SK-N-SH (cell line): ENCODE results near the gene APPL2.

Experiments
- CTCF ChIP-seq: fragments of 200-600 bp; sonication (generic); IDR thresholded peaks from 2 replicates; pipeline ENCODE4 v1.6.1; 2017; ENCODE audit warnings: antibody characterized with exemption, mild to moderate bottlenecking, moderate library complexity
- EZH2phosphoT487 ChIP-seq: fragments of 200-600 bp; sonication (generic); IDR thresholded peaks from 2 replicates; pipeline ENCODE4 v1.6.1; 2017; ENCODE audit warnings: low read depth, mixed run types, mild to moderate bottlenecking, antibody characterized with exemption, moderate library complexity, borderline replicate concordance
- JUND ChIP-seq: IDR thresholded peaks from 2 replicates; pipeline ENCODE4 v1.4.0; 2012
- POLR2AphosphoS5 ChIP-seq: IDR thresholded peaks from 2 replicates; pipeline ENCODE4 v1.6.1; 2012; ENCODE audit warnings: low read depth, low read length
- TAF1 ChIP-seq: IDR thresholded peaks from 2 replicates; pipeline ENCODE4 v1.6.1; 2012; ENCODE audit warnings: low read depth, mild to moderate bottlenecking, low read length, moderate library complexity, borderline replicate concordance
- TCF12 ChIP-seq: IDR thresholded peaks from 2 replicates; pipeline ENCODE4 v1.4.0; 2012
- YY1 ChIP-seq: IDR thresholded peaks from 2 replicates; pipeline ENCODE4 v1.4.0; 2012; ENCODE audit warnings: low read depth, mild to moderate bottlenecking

GRCh38 chr12:105204127-105204526, 31.8 kb downstream of the APPL2 start:
- no peak for TF ChIP-seq POLR2AphosphoS5
- TF ChIP-seq CTCF: no peak
- TF ChIP-seq EZH2phosphoT487: no peak
- no peak for TF ChIP-seq JUND
- TF ChIP-seq YY1: no peak
- TF ChIP-seq TAF1: no peak
- no peak for TF ChIP-seq TCF12
